GM12892 (cell line): ENCODE results near the gene MBNL1.
"Not testable (repeated sequence)": the region's sequence is repeated elsewhere in the genome, so short reads cannot be mapped to it uniquely, and the experiment has no call there.

Experiments used
- POLR2AphosphoS5 ChIP-seq: IDR thresholded peaks from 2 replicates; pipeline ENCODE4 v1.6.1; 2011; ENCODE audit warnings: low read depth, low read length, control low read depth
- TAF1 ChIP-seq: IDR thresholded peaks from 2 replicates; pipeline ENCODE4 v1.6.1; 2011; ENCODE audit warnings: low read depth, mild to moderate bottlenecking, control low read depth, low read length, borderline replicate concordance

GRCh38 chr3:152435210-152435609, 166.5 kb downstream of the MBNL1 start:
- not testable (repeated sequence) for TF ChIP-seq POLR2AphosphoS5, TAF1
